Stomach (tissue), 4 donors: Measurements from ENCODE around the gene FNBP1.

Experiments
- EP300 ChIP-seq: sonication (generic); formaldehyde crosslinking; IDR thresholded peaks from one replicate; pipeline ENCODE4 v1.6.1; 2017; ENCODE audit warnings: antibody characterized with exemption
- POLR2A ChIP-seq, 4 donors: fragments of 450-650 bp; IDR thresholded peaks; one replicate each; pipeline ENCODE4 v1.6.1; 2016; ENCODE audit warnings: antibody characterized with exemption in 4 of 4, control low read depth in 2 of 4, mild to moderate bottlenecking in 1 of 4, moderate library complexity in 1 of 4
- POLR2AphosphoS5 ChIP-seq, 3 donors: sonication (generic); formaldehyde crosslinking; IDR thresholded peaks; one replicate each; pipeline ENCODE4 v1.6.1; 2016; ENCODE audit warnings: antibody characterized with exemption in 3 of 3
- TF ChIP-seq, protein P1 (sequence below), 7 experiments: fragments of 450-650 bp in 4 of 7; fragments of 200-600 bp in 3 of 7; sonication (generic) in 3 of 7; IDR thresholded peaks; one replicate each; pipeline ENCODE4 v1.5.1; 2016 to 2019; ENCODE audit warnings: antibody characterized with exemption in 7 of 7, control low read depth in 2 of 7, mild to moderate bottlenecking in 1 of 7

DNA sequence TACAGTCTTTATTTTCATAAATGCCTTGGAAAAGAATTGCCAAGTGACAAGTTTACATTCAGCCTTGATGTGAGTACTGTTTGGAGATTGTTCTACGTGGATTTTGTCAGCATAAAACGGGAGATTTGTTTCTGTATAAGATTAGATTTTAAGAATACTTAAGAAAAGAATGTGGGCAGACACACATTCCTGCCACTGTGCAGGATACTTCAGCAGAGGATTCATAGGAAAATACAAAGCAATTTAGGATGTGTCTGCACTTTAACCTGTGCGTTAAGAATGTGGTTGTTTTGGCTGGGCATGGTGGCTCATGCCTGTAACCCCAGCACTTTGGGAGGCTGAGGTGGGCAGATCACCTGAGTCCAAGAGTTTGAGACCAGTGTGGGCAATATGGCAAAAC lies 47.9 kb upstream of the FNBP1 start:
- TF ChIP-seq, protein P1, sequence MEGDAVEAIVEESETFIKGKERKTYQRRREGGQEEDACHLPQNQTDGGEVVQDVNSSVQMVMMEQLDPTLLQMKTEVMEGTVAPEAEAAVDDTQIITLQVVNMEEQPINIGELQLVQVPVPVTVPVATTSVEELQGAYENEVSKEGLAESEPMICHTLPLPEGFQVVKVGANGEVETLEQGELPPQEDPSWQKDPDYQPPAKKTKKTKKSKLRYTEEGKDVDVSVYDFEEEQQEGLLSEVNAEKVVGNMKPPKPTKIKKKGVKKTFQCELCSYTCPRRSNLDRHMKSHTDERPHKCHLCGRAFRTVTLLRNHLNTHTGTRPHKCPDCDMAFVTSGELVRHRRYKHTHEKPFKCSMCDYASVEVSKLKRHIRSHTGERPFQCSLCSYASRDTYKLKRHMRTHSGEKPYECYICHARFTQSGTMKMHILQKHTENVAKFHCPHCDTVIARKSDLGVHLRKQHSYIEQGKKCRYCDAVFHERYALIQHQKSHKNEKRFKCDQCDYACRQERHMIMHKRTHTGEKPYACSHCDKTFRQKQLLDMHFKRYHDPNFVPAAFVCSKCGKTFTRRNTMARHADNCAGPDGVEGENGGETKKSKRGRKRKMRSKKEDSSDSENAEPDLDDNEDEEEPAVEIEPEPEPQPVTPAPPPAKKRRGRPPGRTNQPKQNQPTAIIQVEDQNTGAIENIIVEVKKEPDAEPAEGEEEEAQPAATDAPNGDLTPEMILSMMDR (IDR thresholded peaks at IDR 0.05) = no peak
- TF ChIP-seq EP300 = no peak
- TF ChIP-seq POLR2A (IDR thresholded peaks at IDR 0.05) = no peak
- no peak for TF ChIP-seq POLR2AphosphoS5 (IDR thresholded peaks at IDR 0.05)
